Right lobe of liver (tissue), 4 donors: ENCODE measurements around the gene GRID1.

Experiments used
- CTCF ChIP-seq, 4 donors: fragments of 200-600 bp in 3 of 4; fragments of 450-650 bp in 1 of 4; IDR thresholded peaks; one replicate each; pipeline versions ENCODE4 v1.5.1 to v1.8.0; 2016 to 2022; ENCODE audit warnings: antibody characterized with exemption in 4 of 4, mild to moderate bottlenecking in 2 of 4
- POLR2A ChIP-seq: fragments of 450-650 bp; IDR thresholded peaks from one replicate; pipeline ENCODE4 v1.6.1; 2017; ENCODE audit warnings: antibody characterized with exemption, mild to moderate bottlenecking
- donor health status: DM: no; HTN: no; CAD: no.
- donor health status: DM: no; HTN: no; CAD: no.
- donor health status: DM: no; HTN: yes; CAD: no.

DNA sequence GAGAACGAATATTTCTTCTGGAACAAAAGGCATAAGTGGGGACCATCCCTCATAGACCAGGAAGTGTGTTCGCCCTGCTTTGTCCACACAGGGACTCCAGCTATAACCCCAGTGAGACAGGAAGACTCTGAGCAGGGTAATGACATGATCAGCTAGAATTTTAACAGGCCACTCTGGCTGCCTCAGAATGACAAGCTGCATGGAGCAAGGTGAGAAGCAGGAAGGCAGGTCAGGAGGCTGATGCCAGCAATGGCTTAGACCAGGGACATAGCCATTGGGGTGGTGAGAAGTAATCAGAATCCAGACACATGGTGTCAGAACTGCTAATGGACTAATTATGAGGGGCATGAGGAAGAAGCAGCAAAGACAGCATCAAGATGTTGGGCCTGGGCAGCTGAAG is 264.6 kb downstream of the GRID1 start:
- TF ChIP-seq CTCF (IDR thresholded peaks at IDR 0.05) (no peak), POLR2A (no peak)
